Mesodermal cell (in vitro differentiated cells): ENCODE measurements around the gene NHS.
A peak's percentile ranks its signal among the peaks of the same experiment; 100 is the strongest.

Source experiments
- H3K27ac ChIP-seq: 2 replicates; pipeline ENCODE4 v1.7.0; 2013; ENCODE audit warnings: mild to moderate bottlenecking, low read depth, low read length, moderate library complexity; ENCODE audit not compliant: severe bottlenecking
- H3K36me3 ChIP-seq: 2 replicates; pipeline ENCODE4 v1.7.1; 2013; ENCODE audit warnings: mild to moderate bottlenecking, low read length, moderate library complexity; ENCODE audit not compliant: control insufficient read depth, insufficient read depth
- H3K4me1 ChIP-seq: one replicate; pipeline ENCODE4 v1.7.1; 2013; ENCODE audit warnings: mild to moderate bottlenecking, low read length; ENCODE audit not compliant: insufficient read depth, control insufficient read depth, poor library complexity, severe bottlenecking
- H3K4me3 ChIP-seq: 2 replicates; pipeline ENCODE4 v1.7.0; 2013; ENCODE audit warnings: low read length, control low read depth, mild to moderate bottlenecking; ENCODE audit not compliant: insufficient read depth, poor library complexity, severe bottlenecking; ENCODE audit errors: extremely low read depth
- H3K9me3 ChIP-seq: 2 replicates; pipeline ENCODE4 v1.7.1; 2013; ENCODE audit warnings: mild to moderate bottlenecking, low read length, moderate library complexity; ENCODE audit not compliant: control insufficient read depth
- WGBS, 2 experiments: methylation state at CpG; one replicate each; pipeline ENCODE4 v1.1.5; 2013; ENCODE audit warnings: missing lambda C conversion rate in 2 of 2; ENCODE audit not compliant: insufficient coverage in 2 of 2; 5-methylcytosine and 5-hydroxymethylcytosine counted together

NHS gene

DNA sequence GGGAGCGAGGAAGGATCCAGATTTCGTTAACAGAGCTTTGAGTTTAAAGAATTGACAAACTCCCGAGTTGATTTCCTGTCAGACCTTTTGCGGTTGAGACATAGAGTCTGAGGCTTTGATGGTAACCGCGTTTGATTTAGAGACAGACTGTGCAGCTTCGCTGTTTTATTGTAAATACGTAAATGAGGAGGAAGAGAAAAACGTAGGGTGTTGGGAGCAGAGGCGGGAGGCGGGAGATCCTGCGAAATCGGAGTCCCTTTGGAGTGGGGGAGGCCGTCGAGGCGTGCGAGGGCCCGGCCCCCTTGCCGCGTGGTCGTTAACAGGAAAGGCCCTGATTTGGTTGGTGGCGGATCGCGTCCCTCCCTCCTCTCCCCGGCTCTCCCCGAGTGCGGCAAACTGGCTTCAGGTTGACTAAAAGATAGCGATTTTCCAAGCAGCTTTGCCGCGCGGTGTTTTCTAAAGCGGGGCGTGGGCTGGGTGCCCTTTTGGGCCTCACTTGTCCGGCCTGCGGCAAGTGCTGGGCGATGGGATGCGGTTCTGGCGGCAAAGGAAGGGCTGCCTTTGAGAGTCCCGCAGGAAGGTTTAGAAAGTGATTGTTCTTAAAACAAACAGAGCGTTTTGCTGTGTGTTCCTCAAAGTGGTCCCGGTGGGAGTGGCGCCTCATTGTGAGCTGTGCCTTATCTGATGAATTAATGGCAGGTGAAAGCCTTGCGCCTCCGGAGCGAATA lies 363.1 kb downstream of the NHS start:
- 0 to 1% methylated on average over 11 to 26 of the region's 45 CpGs for WGBS, 2 experiments
- Histone ChIP-seq H3K27ac (peak overlapping the region; percentile 59), H3K4me3 (peak overlapping the region; percentile 52), H3K36me3 (no peaks in the 10 kb centered on the region), H3K9me3 (no peaks in the 10 kb centered on the region), H3K4me1 (no peaks in the 10 kb centered on the region)

GRCh38 chrX:17738737-17739535 lies 363.9 kb downstream of the NHS start:
- H3K36me3 ChIP-seq: no peaks in the 10 kb centered on the region
- H3K4me3 ChIP-seq: peak overlapping the region; percentile 52
- no peaks in the 10 kb centered on the region for H3K9me3 ChIP-seq
- 74 to 92% methylated on average over 3 to 5 of the region's 6 CpGs for WGBS, 2 experiments
- no peak overlapping the region for H3K27ac ChIP-seq
- no peaks in the 10 kb centered on the region for H3K4me1 ChIP-seq

GRCh38 chrX:17740137-17741122 lies 365.4 kb downstream of the NHS start:
- H3K4me3 ChIP-seq: no peak overlapping the region
- H3K36me3 ChIP-seq: no peaks in the 10 kb centered on the region
- no peak overlapping the region for H3K27ac ChIP-seq
- no peaks in the 10 kb centered on the region for H3K4me1 ChIP-seq
- no peaks in the 10 kb centered on the region for H3K9me3 ChIP-seq
- 94 to 100% methylated on average over 3 of the region's 11 CpGs for WGBS, 2 experiments

GRCh38 chrX:17741123-17741511 lies 366.1 kb downstream of the NHS start:
- no peak overlapping the region for H3K4me3 ChIP-seq
- 64 to 100% methylated on average over 4 to 5 of the region's 9 CpGs for WGBS, 2 experiments
- no peaks in the 10 kb centered on the region for H3K4me1 ChIP-seq
- no peaks in the 10 kb centered on the region for H3K36me3 ChIP-seq
- H3K27ac ChIP-seq: no peak overlapping the region
- no peaks in the 10 kb centered on the region for H3K9me3 ChIP-seq

DNA sequence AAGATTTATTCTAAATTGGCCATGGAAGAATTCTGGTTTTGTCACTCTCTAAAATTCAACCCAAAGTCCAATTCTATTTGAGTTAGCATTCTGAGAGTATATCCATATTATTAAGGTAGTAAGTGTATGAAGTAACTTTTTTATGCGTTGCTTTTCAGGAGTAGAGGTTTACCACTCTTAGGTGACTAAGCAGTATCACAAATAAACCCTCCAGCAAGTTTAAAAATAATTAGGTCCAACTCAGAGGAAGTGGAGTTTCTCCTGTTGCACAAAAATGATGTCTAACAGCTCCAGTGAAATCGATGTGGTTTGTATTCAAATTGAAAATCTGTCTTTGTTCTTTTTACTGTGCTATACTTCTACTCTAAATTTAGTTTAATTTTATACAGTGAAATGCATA lies 368.9 kb downstream of the NHS start:
- no CpG with 5 or more reads among the region's 2 CpGs for WGBS, 2 experiments
- Histone ChIP-seq H3K4me1 (no peaks in the 10 kb centered on the region), H3K9me3 (no peaks in the 10 kb centered on the region), H3K4me3 (no peak overlapping the region), H3K27ac (no peak overlapping the region), H3K36me3 (no peaks in the 10 kb centered on the region)

- H3K4me3 ChIP-seq: no peak overlapping the region
- no peaks in the 10 kb centered on the region for H3K4me1 ChIP-seq
- H3K36me3 ChIP-seq: no peaks in the 10 kb centered on the region
- H3K27ac ChIP-seq: no peak overlapping the region
- WGBS, 2 experiments: no CpG with 5 or more reads among the region's 2 CpGs
- H3K9me3 ChIP-seq: no peaks in the 10 kb centered on the region
Observed at GRCh38 chrX:17744896-17745523, 370.0 kb downstream of the NHS start.

- H3K4me1 ChIP-seq: no peaks in the 10 kb centered on the region
- WGBS, 2 experiments: 80% methylated on average over 1 of the region's 5 CpGs; no CpG with 5 or more reads in 1 of the 2 experiments
- H3K36me3 ChIP-seq: peaks cover 6% of the 10 kb centered on the region
- no peak overlapping the region for H3K27ac ChIP-seq
- H3K4me3 ChIP-seq: no peak overlapping the region
- H3K9me3 ChIP-seq: no peaks in the 10 kb centered on the region
Observed at GRCh38 chrX:17747692-17748091, 372.7 kb downstream of the NHS start.

DNA sequence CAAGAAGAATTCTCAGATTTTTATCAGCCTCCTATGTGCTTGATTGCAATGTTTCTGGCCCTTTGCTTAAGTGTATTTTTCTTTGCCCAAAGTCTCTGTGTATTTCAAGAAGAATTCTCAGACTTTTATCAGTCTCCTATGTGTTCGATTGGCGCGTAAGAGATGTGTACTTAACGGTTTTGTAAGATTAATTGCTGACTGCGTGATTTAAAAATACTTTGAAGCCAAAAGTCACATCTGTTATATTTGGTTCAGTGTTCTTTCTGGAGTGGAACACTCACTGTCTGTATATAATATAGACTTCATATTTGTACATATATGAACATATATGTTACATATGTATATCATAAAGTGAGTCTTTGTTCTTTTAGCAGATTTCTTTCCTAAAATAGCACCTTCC lies 373.7 kb downstream of the NHS start:
- H3K9me3 ChIP-seq: no peaks in the 10 kb centered on the region
- no peak overlapping the region for H3K27ac ChIP-seq
- no peak overlapping the region for H3K4me3 ChIP-seq
- H3K4me1 ChIP-seq: no peaks in the 10 kb centered on the region
- no CpG with 5 or more reads among the region's 5 CpGs for WGBS, 2 experiments
- H3K36me3 ChIP-seq: peaks cover 6% of the 10 kb centered on the region

DNA sequence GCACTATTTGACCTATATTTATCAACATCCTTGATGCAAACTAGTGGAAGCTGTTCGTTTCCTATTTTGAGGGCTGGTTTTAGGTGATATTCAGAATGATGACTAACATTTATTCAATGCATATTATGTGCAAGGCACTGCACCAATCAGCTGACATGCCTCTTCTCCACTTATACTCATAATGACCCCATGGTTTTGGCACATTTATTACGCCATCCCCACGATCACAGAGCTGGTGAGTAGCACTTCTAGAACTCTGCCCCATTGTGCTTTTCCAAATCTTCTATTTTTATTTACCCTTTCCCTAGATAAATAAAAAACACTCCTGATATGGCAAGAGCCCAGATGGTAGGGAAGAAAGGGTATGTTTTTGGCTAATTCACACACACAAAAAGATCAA lies 375.4 kb downstream of the NHS start:
- Histone ChIP-seq H3K4me3 (no peak overlapping the region), H3K36me3 (peaks cover 6% of the 10 kb centered on the region), H3K27ac (no peak overlapping the region), H3K9me3 (no peaks in the 10 kb centered on the region), H3K4me1 (no peaks in the 10 kb centered on the region)
- 83% methylated on average over 1 of the region's 3 CpGs; no CpG with 5 or more reads in 1 of the 2 experiments for WGBS, 2 experiments

- Histone ChIP-seq H3K9me3 (no peaks in the 10 kb centered on the region), H3K4me1 (no peaks in the 10 kb centered on the region), H3K4me3 (no peak overlapping the region), H3K27ac (no peak overlapping the region), H3K36me3 (no peaks in the 10 kb centered on the region)
- WGBS, 2 experiments: 88% methylated on average over 1 of the region's 2 CpGs; no CpG with 5 or more reads in 1 of the 2 experiments
Observed at GRCh38 chrX:17758382-17758781, 383.4 kb downstream of the NHS start.
